Hepatocyte (in vitro differentiated cells): Measurements from ENCODE around the gene RNF149.

Experiments used
- EZH2 ChIP-seq: fragments of 200-600 bp; sonication (generic); IDR thresholded peaks from 2 replicates; pipeline ENCODE4 v1.6.1; 2016; ENCODE audit warnings: antibody characterized with exemption, mild to moderate bottlenecking, borderline replicate concordance
- TF ChIP-seq, protein P1 (sequence below): fragments of 200-600 bp; sonication (generic); IDR thresholded peaks from 2 replicates; pipeline ENCODE4 v1.5.1; 2016; ENCODE audit warnings: antibody characterized with exemption, mild to moderate bottlenecking; ENCODE audit not compliant: poor library complexity

DNA sequence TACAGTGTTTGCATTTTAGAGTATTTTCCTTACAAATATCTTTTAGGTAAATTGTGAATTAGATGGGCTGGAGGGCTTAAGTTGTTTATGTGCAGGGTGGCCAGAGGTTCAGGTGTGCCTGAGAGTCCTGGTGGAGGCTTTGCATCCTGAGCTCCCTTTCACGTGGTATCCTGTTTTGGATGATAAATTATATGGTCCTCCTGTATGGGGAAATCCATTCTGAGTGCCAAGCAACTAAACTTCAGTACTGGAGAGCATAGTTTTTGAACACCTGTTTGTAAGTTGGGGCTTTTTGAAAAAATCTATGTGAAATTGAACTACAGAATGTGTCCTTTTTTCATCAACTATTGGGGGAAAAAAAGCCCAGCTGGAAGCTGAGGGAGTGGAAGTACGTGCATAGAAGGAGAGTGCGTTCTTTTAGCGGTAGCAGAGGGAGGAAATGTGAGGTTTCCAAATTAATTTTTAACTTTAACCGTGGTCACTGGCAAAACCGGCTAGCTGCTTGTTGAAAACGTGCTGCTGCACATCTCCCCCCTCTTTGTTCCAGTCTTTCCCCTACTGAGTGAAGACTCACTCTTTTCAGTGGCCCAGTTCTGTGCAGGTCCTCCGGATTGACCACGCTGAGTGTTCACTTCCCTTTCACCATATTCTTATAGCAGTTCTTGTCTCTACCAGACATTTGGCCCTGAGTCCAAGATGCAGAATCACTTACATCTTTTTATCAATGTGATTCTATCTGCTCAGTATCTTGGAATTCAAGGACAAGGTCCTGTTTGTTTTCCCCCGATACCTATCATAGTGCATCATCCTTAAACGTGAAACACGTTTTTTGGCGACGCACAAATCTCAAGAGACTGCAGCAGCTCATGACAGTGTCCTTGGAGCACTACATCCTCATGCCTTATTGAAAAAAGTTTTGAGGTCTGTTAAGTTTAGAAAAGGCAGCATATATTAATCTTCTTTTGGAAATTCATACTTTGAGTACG, 40.5 kb downstream of the RNF149 start:
- TF ChIP-seq, protein P1, sequence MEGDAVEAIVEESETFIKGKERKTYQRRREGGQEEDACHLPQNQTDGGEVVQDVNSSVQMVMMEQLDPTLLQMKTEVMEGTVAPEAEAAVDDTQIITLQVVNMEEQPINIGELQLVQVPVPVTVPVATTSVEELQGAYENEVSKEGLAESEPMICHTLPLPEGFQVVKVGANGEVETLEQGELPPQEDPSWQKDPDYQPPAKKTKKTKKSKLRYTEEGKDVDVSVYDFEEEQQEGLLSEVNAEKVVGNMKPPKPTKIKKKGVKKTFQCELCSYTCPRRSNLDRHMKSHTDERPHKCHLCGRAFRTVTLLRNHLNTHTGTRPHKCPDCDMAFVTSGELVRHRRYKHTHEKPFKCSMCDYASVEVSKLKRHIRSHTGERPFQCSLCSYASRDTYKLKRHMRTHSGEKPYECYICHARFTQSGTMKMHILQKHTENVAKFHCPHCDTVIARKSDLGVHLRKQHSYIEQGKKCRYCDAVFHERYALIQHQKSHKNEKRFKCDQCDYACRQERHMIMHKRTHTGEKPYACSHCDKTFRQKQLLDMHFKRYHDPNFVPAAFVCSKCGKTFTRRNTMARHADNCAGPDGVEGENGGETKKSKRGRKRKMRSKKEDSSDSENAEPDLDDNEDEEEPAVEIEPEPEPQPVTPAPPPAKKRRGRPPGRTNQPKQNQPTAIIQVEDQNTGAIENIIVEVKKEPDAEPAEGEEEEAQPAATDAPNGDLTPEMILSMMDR, result no peak
- no peak for TF ChIP-seq EZH2
